ENCODE results near the gene CLCA4.
A peak's percentile ranks its signal among the peaks of the same experiment; 100 is the strongest.

The CLCA4 gene

GRCh38 chr1:86542631-86543030 is 4.2 kb upstream of the CLCA4 start:
- Histone ChIP-seq H3K36me3 (ENCODE audit: low read depth) (no peaks in the 10 kb centered on the region), H3K4me1 (ENCODE audit: insufficient read depth, poor library complexity, severe bottlenecking) (peaks cover 28% of the 10 kb centered on the region), H3K4me3 (ENCODE audit: severe bottlenecking) (no peak overlapping the region), H3K27me3 (ENCODE audit: insufficient read depth, poor library complexity, severe bottlenecking) (no peaks in the 10 kb centered on the region), H3K9me3 (ENCODE audit: severe bottlenecking) (no peaks in the 10 kb centered on the region), H3K27ac (ENCODE audit: poor library complexity, severe bottlenecking) (peak overlapping the region; percentile 52)
- DNase-seq (ENCODE audit: low spot score) (no peak), ATAC-seq (ENCODE audit: low read depth) (peak; percentile 87)
- no peak for TF ChIP-seq CTCF (IDR thresholded peaks at IDR 0.05; ENCODE audit: poor library complexity, severe bottlenecking)

- H3K9me3 ChIP-seq (ENCODE audit: severe bottlenecking), result no peaks in the 10 kb centered on the region
- no peaks in the 10 kb centered on the region for H3K27me3 ChIP-seq (ENCODE audit: insufficient read depth, poor library complexity, severe bottlenecking)
- no peak for TF ChIP-seq CTCF (IDR thresholded peaks at IDR 0.05; ENCODE audit: poor library complexity, severe bottlenecking)
- no peak overlapping the region for H3K4me3 ChIP-seq (ENCODE audit: severe bottlenecking)
- ATAC-seq (ENCODE audit: low read depth), result no peak
- no peak for DNase-seq (ENCODE audit: low spot score)
- H3K27ac ChIP-seq (ENCODE audit: poor library complexity, severe bottlenecking), result no peak overlapping the region
- peaks cover 10% of the 10 kb centered on the region for H3K4me1 ChIP-seq (ENCODE audit: insufficient read depth, poor library complexity, severe bottlenecking)
- H3K36me3 ChIP-seq (ENCODE audit: low read depth), result no peaks in the 10 kb centered on the region
These were observed 2.0 kb downstream of the CLCA4 start for GRCh38 chr1:86548839-86549238.

- ATAC-seq (ENCODE audit: low read depth), result no peak
- no peak for TF ChIP-seq CTCF (IDR thresholded peaks at IDR 0.05; ENCODE audit: poor library complexity, severe bottlenecking)
- H3K27ac ChIP-seq (ENCODE audit: poor library complexity, severe bottlenecking), result no peak overlapping the region
These were observed 4.4 kb downstream of the CLCA4 start for GRCh38 chr1:86551305-86551704.

GRCh38 chr1:86552376-86552775 is 5.5 kb downstream of the CLCA4 start:
- Histone ChIP-seq H3K4me1 (ENCODE audit: insufficient read depth, poor library complexity, severe bottlenecking) (no peaks in the 10 kb centered on the region), H3K9me3 (ENCODE audit: severe bottlenecking) (no peaks in the 10 kb centered on the region), H3K36me3 (ENCODE audit: low read depth) (no peaks in the 10 kb centered on the region), H3K27ac (ENCODE audit: poor library complexity, severe bottlenecking) (no peak overlapping the region), H3K27me3 (ENCODE audit: insufficient read depth, poor library complexity, severe bottlenecking) (no peaks in the 10 kb centered on the region), H3K4me3 (ENCODE audit: severe bottlenecking) (no peak overlapping the region)
- peak; percentile 53 for DNase-seq (ENCODE audit: low spot score)
- ATAC-seq (ENCODE audit: low read depth), result no peak
- TF ChIP-seq CTCF (IDR thresholded peaks at IDR 0.05; ENCODE audit: poor library complexity, severe bottlenecking), result no peak

More at GRCh38 chr1:86551305-86551704, 4.4 kb downstream of the CLCA4 start:
- Histone ChIP-seq H3K4me1 (ENCODE audit: insufficient read depth, poor library complexity, severe bottlenecking) (peaks cover 8% of the 10 kb centered on the region), H3K36me3 (ENCODE audit: low read depth) (no peaks in the 10 kb centered on the region), H3K4me3 (ENCODE audit: severe bottlenecking) (no peak overlapping the region), H3K9me3 (ENCODE audit: severe bottlenecking) (no peaks in the 10 kb centered on the region), H3K27me3 (ENCODE audit: insufficient read depth, poor library complexity, severe bottlenecking) (no peaks in the 10 kb centered on the region)
- no peak for DNase-seq (ENCODE audit: low spot score)

GRCh38 chr1:86557739-86558138 is 10.9 kb downstream of the CLCA4 start:
- no peak overlapping the region for H3K4me3 ChIP-seq (ENCODE audit: severe bottlenecking)
- no peak for TF ChIP-seq CTCF (IDR thresholded peaks at IDR 0.05; ENCODE audit: poor library complexity, severe bottlenecking)
- H3K4me1 ChIP-seq (ENCODE audit: insufficient read depth, poor library complexity, severe bottlenecking), result no peaks in the 10 kb centered on the region
- no peaks in the 10 kb centered on the region for H3K9me3 ChIP-seq (ENCODE audit: severe bottlenecking)
- H3K27ac ChIP-seq (ENCODE audit: poor library complexity, severe bottlenecking), result no peak overlapping the region
- no peaks in the 10 kb centered on the region for H3K27me3 ChIP-seq (ENCODE audit: insufficient read depth, poor library complexity, severe bottlenecking)
- no peaks in the 10 kb centered on the region for H3K36me3 ChIP-seq (ENCODE audit: low read depth)
- ATAC-seq (ENCODE audit: low read depth) (no peak), DNase-seq (ENCODE audit: low spot score) (no peak)
